HG03378 (cell line): ENCODE data around the gene ARHGEF4.
"Not testable (repeated sequence)": the region's sequence is repeated elsewhere in the genome, so short reads cannot be mapped to it uniquely, and the experiment has no call there.

Experiments used
- ATAC-seq: cut with Tn5 transposase; IDR thresholded peaks from one replicate; pipeline ENCODE4 v1.9.1; 2021; ENCODE audit warnings: mild to moderate bottlenecking, moderate library complexity; ENCODE audit not compliant: unreplicated experiment

Gene ARHGEF4

DNA sequence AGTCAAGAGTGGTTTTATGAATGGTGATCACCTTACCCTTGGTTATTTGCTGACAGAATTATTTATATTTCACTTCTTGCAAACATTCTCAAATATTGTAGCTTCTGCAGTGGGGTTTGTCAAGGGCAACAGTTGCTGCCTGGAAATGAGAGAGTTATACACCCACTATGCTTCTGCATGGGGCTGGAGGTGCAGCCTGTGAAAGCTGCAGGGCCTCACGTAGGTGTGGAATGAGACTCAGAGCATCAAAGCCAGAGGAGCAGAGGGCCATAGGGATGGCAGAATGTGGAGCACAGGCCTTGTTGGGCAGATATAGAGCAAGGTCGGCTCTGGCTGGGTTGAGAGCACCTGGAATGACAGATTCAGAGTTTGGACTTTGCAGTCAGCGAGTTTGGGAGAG is 128.2 kb downstream of the ARHGEF4 start:
- no peak for ATAC-seq

DNA sequence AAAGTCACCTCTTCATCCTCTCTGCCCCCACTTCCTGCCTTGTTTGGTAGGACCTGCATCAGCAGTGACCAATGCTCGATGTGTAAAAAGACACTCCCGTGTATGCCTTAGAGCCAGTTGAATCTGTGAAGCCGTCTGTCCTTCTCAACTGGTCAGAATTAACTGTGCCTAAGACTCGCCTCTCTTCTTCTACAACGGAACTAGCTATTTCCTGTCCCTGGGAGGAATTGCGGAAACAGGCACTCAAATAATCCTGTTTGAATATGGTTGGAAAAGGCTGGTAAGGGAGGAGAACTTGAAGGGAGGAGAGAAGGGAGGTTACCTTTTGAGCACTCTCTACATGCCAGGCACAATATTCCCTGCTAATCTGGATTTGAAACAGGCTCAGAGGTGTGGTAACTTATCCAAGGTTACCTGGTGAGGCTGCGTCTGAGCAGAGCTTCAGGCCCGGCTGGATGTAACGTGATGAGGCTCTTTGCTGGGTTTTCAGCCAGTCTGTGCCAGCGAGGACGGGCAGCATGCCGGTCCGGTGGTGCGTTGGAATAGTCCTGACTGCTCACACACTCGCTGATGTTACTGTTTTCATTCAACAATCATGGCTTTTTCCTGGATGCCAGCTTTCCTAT is 129.5 kb downstream of the ARHGEF4 start:
- ATAC-seq = no peak

DNA sequence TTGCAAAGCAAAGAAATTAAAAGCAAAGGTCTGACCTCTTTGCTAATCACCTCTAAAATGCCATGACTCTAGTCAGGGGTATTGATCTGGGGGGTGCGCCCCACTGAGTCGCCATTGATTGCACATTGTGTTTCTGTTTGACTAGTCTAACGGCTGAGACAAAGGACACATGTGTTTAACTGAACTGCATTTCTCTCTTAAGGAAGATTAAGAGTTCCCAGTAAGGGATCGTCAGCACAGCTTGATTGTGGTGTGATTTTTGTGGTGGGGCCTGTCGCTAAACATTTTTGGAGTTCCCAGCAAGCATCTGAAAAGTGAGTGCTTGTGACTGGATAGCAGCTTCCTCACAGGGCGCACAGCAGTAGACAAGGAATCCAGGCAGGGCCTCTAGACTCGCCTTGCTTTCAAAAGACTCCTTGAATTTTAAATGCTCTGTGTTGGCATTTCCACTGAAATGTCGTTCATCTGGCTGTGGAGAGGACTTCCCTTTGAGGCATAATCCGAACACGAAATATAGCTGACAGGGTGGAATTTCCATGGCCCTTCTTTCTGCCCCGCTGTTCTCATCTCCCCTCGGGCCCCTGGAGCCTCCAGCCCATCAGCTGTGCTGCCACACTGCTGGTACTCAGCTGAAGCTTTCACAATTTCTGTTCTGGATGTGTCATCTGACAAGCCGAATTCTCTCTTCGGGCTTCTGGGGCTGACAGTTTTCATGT is 130.2 kb downstream of the ARHGEF4 start:
- ATAC-seq = no peak

DNA sequence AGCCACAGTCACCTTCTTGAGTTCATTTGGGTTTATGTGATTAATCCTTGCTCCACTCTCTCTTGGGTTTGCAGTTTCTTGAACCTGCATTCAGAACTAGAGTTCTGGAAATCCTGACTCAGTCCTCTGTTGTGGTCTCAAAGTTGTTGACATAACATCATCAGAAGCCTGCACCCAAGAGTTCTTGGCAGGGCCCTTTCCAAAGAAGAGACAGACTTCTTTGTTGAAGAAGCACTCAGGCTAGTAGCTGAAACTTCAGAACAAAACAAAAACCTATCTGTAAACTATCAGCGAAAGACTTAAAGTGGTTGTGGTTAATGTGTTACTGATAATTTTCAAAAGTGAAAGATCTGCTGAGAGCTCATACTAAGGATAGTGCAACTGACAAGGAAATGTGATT is 135.7 kb downstream of the ARHGEF4 start:
- ATAC-seq = no peak

DNA sequence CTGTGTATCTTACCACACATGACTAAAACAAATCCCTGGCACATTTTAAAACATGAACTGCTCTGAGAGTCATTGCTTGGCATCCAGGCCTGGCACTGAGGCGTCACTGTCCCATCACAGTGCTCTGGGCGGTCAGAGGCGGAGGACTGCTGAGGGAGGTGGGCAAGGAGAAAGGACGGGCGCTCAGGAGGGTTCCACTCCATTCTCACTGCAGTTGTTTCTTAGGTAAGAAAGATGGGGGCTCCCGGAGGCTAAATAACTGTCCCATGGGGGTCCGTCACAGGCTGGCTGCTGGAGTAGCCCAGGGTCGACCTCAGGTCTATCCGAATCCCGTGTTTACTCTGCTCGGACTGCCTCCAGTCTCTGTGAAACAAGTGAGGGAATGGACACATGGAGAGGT is 139.0 kb downstream of the ARHGEF4 start:
- no peak for ATAC-seq

DNA sequence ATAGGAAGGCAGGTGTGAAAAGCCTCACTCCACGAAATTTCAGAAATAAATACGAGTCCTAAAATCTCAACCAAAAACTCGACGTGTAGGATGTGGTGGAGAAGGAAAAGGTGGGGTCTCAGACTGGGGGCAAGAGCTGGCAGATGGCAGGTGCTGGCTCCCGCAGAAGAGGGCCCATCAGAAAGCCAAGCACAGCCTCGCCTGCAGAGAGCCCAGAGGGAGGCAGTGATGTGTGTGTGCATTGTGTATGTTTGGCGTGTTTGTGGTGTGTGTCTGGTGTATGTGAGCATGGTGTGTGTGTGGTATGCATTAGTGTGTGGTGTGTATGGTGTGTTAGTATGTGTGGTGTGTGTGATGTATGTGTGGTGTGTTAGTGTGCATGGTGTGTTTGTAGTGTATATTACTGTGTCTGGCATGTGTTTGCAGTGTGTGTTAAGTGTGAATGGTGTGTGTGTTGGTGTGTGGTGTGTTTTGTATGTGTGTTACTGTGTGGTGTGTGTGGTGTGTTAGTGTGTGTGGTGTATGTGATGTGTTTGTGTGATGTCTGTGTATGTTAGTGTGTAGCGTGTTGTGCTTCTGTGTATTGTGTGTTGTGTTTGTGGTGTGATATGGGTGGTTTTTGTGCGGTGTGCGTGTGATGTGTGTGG is 140.0 kb downstream of the ARHGEF4 start:
- ATAC-seq = no peak

DNA sequence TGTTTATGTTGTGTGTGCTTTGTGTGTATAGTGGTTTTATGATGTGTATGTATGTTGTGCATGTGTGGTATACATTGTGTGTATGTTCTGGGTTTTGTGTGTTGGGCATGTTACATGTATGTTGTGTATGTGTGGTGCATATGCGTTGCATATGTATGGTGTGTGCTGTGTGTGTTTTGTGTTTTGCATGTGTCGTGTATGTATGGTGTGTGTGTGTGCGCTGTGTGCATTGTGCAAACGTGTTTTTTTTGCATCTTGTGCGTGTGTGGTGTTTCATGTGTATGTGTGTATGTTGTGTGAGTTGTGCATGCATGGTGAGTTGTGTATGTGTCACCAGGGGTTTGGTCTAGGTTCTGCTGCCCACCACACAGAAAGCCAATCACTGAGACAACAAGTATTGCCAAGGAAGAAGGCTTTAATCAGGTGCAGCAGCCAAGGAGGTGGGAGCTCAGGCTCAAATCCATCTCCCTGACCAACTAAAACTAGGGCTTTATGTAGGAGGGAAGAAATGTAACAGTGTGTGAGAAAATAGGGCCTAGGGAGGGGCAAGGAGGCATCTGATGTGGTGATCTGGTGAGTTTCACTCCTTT is 140.8 kb downstream of the ARHGEF4 start:
- no peak for ATAC-seq

DNA sequence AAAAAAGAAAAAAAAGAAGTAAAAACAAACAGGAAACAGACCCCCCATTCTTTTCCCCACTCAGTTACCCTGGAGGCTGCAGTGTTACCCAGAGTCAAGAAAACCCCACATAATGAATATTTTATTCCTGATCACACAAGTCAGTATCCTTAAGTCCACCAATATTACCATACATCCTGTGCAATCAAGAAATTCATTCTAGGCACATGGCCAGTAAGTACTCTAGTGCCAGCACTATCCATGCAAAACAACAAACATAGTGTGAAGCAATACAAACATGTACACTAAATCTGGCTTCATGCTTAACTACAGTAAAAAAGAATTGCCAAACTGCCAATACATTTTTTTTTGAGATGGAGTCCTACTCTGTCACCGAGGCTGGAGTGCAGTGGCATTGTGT is 145.0 kb downstream of the ARHGEF4 start:
- no peak for ATAC-seq

DNA sequence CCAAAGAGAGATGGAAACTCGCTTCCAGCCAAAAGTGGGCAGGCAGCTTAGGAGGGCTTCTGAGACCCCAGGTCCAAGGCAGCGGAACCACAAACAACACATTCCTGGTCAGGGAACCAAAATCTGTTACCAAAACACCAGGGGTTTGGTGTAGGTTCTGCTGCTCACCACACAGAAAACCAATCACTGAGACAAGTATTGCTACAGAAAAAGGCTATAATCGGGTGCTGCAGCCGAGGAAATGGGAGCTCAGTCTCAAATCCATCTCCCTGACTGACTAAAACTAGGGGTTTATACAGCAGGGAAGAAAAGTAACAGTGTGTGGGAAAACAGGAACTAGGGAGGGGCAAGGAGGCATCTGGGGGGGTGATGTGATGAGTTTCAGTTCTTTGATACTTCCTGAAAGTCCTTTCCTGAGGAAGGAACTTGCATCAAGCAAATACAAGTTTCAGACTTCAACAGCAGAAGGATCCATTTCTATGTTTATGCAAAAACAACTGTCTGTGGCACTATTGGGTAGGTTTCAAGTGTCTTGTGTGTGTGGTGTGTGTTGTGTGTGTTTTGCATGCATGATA is 148.6 kb downstream of the ARHGEF4 start:
- no peak for ATAC-seq

DNA sequence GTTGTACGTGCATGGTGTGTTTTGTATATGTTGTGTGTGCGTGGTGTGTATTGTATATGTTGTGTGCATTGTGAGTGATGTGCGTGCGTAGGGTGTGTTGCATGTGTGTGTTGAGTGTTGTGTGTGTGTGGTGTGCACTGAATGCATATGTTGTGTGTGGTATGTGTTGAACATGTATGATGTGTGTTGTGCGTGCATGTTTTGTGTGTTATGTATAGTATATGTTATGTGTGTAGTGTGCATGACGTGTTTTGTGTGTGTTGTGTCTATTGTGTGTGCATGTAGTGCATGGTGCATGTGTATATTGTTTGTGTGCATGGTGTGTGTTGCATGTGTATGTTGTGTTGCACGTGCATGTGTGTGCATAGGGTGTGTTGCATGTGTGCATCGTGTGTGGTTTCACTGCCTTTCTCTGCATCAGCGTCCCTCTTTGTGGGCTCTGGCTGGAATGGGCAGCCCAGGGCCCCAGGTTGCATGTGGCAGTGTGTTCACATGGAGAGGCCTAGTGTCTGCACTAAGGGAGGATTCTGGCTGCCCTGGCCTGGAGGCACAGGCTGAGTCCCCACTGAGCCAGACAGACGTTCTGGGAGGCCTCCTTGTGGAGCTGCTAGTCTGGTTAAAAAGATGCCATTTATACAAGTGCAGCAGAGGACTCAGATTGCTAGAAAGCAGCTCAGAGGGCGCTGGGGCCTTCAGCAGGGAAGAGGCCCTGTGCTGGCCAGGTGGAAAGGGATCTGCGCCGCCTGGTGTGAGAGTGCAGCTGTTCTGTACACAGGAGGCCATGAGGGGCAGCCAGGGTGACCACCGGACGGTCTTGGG is 149.3 kb downstream of the ARHGEF4 start:
- ATAC-seq = no peak

DNA sequence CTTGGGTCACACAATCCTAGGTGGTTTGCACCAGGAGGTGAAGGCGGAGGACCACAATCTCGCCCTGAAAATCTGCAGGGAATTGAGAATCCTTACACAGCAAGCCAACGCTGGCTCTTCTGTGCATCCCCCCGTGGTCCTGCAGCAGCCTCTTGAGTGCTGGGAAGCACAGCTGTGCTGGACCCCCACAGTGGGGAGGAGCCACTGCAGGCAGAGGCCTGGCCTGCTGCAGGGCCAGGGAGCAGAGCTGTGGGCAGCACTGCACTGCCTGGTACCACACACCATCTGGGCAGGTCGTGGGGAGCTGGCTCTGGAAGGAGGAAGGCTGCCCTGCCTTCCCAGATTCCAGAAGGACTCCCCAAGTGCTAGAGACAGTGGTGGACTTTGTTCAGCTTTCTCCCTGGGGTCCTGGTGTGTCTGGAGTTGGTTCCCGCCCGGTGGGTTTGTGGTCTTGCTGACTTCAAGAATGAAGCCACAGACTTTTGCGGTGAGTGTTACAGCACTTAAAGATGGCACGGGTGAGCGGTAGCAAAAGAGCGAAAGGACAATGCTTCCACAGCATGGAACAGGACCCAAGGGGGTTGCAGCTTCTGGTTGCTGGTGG is 150.3 kb downstream of the ARHGEF4 start:
- ATAC-seq = no peak

DNA sequence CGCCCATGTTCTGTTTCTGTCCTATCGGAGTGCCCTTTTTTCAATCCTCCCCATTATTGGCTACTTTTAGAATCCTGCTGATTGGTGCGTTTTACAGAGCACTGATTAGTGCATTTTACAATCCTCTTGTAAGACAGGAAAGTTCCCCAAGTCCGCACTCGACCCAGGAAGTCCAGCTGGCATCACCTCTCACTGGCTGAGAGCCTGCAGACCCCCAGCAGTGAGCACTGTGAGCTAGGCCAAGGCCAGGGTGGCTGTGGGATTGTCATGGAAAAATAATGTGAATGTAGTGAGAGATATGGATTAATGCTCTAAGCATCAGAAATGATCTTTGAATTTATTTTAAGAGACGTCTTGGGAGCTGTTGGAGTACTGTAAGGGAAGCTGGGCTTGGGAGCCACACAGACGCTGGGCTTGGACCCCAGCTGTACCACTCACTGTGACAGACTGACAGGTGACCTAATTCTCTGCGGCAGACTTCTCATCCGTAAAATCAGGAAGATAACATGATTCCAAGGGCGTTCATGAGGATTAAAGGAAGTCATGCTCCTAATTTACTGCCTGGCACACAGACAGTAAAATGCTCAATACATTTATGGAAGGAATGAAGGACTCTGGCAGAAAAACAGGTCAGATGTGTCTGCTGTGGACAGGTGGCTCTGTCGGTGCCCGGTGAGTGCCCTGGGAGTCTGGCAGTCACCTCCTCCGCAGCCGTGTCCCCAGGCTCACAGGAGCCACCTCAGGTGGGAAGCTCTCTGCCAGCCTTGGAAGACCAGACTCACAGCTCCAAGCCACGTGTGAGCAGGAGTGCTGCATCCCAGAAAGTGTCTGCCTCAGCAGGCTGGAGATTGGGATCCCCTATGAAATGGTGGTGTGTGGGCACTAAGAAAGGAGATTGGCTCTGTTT is 151.1 kb downstream of the ARHGEF4 start:
- no peak for ATAC-seq

DNA sequence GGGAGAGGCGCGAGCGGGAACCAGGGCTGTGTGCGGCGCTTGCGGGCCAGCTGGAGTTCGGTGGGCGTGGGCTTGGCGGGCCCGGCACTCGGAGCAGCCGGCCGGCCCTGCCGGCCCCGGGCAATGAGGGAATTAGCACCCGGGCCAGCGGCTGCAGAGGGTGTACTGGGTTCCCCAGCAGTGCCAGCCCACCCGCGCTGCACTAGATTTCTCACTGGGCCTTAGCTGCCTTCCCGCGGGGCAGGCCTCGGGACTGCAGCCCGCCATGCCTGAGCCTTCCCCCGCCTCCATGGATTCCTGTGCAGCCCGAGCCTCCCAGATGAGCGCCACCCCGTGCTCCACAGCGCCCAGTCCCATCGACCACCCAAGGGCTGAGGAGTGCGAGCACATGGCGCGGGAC is 154.7 kb downstream of the ARHGEF4 start:
- ATAC-seq = not testable (repeated sequence)

DNA sequence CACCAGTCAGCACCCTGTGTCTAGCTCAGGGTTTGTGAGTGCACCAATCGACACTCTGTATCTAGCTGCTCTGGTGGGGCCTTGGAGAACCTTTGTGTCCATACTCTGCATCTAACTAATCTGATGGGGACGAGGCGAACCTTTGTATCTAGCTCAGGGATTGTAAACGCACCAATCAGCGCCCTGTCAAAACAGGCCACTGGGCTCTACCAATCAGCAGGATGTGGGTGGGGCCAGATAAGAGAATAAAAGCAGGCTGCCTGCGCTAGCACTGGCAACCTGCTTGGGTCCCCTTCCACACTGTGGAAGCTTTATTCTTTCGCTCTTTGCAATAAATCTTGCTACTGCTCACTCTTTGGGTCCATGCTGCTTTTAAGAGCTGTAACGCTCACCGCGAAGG is 155.3 kb downstream of the ARHGEF4 start:
- ATAC-seq = not testable (repeated sequence)

DNA sequence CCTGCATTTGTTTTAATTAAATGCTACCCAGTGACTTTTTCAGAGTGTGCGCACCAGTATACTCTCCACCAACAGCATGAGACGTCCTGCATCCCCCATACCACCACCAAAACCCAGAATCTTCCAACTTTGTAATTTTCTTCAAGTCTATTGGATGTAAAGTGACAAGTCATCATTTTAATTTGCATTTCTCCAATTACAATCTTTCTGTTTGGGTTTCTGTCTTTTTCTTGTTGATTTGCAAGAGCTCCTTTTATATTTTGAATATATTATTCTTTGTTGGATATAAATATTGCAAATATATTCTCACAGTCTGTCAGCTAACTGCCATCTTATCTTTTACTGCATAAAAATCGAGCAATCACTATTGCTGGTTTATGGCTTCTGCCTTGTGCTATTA is 160.0 kb downstream of the ARHGEF4 start:
- no peak for ATAC-seq

DNA sequence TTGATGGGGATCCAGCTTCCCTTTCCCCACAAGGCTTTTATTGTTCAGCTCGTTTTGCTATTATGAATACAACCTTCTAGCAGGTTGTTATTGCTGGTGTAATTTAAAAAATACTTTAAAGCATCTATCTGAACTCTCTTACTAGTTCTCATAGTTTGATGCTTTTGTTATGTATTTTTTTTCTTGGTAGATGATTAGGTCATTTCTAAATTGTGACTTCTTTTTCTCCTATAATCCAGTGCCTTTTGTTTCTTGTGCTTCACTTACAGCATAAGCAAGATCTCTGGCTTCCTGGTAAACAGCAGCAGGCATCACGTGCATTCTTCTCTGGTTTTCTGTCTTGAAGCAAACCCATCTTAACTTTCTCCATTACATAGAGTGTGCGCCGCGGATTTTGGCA is 160.5 kb downstream of the ARHGEF4 start:
- ATAC-seq = no peak

DNA sequence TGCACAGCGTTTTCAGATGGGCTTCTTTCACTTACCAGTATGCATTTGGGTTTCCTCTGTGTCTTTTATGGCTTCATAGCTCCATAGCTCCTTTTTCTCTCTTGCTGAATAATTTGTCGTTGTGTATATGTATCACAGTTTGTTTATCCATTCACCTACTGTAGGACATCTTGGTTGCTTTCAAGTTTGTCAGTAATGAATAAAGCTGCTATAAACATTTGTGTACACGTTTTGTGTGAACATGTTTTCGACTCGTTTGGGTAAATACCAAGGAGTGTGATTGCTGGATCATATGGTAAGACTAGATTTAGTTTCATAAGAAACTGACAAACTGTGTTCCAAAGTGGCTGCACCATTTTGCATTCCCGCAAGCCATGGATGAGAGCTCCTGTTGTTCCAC is 161.8 kb downstream of the ARHGEF4 start:
- no peak for ATAC-seq

DNA sequence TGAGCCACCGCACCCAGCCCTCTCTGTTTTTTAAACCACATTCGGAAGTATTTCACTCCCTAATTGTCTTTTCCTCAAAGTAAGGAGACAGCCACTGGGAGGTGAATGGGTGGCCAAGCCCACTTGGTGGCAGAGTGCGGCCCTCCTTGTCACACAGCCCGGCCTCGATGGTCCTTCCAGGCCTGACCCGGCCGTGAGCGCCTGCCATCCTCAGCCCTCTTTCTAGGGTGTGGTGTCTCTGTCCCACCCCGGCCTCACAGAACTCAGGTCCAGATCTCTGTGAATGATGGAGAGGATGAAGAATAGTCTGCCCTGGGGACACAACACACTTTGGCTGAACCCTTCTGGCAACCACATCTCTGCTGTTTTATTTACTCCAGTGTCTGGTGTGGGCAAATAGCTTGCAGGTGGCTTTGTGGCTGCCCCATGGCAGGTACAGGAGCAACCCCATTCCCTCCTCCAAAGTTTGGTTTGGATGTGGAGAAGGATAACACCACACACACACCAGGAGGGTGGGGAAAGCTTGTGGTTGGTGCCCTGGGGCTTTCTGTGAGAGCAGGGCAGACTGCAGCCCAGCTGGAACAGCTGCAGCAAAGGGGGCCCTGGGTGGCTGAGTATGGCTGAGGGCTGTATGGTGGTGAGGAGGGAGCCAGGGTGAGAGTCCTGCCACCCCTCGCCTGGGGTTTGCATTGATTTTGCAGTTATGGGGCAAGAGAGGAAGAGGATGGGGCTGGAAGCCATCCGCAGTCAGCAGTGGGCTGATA is 167.9 kb downstream of the ARHGEF4 start:
- ATAC-seq = no peak
